ENCODE data around the gene FGF12.

Gene FGF12

GRCh38 chr3:192281207-192281880 is 446.0 kb downstream of the FGF12 start (continued):
- TF ChIP-seq PATZ1 (CRISPR knock-in tag; IDR thresholded peaks at IDR 0.05; ENCODE audit: borderline replicate concordance): no peak
- TF ChIP-seq SNAI2 (CRISPR knock-in tag; IDR thresholded peaks at IDR 0.05): no peak

- ATAC-seq: no peak
- TF ChIP-seq TCF4 (CRISPR knock-in tag; IDR thresholded peaks at IDR 0.05; ENCODE audit: borderline replicate concordance): no peak
- TF ChIP-seq ZNF70 (CRISPR knock-in tag; IDR thresholded peaks at IDR 0.05): no peak
- no peak for TF ChIP-seq CSDC2 (CRISPR knock-in tag; IDR thresholded peaks at IDR 0.05)
- TF ChIP-seq PPARA (CRISPR knock-in tag; IDR thresholded peaks at IDR 0.05; ENCODE audit: borderline replicate concordance): no peak
- TF ChIP-seq POU6F1 (CRISPR knock-in tag; IDR thresholded peaks at IDR 0.05; ENCODE audit: borderline replicate concordance, low read depth): no peak
- TF ChIP-seq ISL1 (CRISPR knock-in tag; IDR thresholded peaks at IDR 0.05): no peak
- TF ChIP-seq OSR1 (CRISPR knock-in tag; IDR thresholded peaks at IDR 0.05): no peak
- TF ChIP-seq ZNF565 (CRISPR knock-in tag; conservative IDR thresholded peaks at IDR 0.05; ENCODE audit: low read depth): no peak
- no peak for TF ChIP-seq TOX (CRISPR knock-in tag; IDR thresholded peaks at IDR 0.05; ENCODE audit: borderline replicate concordance)
- TF ChIP-seq SNAI2 (CRISPR knock-in tag; IDR thresholded peaks at IDR 0.05): no peak
- TF ChIP-seq ZC3H10 (CRISPR knock-in tag; IDR thresholded peaks at IDR 0.05): no peak
- TF ChIP-seq ZFP30 (CRISPR knock-in tag; IDR thresholded peaks at IDR 0.05): no peak
- no peak for TF ChIP-seq CREB5 (CRISPR knock-in tag; IDR thresholded peaks at IDR 0.05; ENCODE audit: low read depth)
- TF ChIP-seq ZNF8 (CRISPR knock-in tag; IDR thresholded peaks at IDR 0.05): no peak
- TF ChIP-seq TSHZ2 (CRISPR knock-in tag; IDR thresholded peaks at IDR 0.05): no peak
- TF ChIP-seq PATZ1 (CRISPR knock-in tag; IDR thresholded peaks at IDR 0.05; ENCODE audit: borderline replicate concordance): no peak
- no peak for TF ChIP-seq RARB (CRISPR knock-in tag; IDR thresholded peaks at IDR 0.05)
- TF ChIP-seq CSRNP3 (CRISPR knock-in tag; IDR thresholded peaks at IDR 0.05): no peak
Observed at GRCh38 chr3:192279664-192280063, 447.7 kb downstream of the FGF12 start.

GRCh38 chr3:192277477-192277876 is 449.9 kb downstream of the FGF12 start:
- no peak for ATAC-seq
- TF ChIP-seq CSDC2 (CRISPR knock-in tag; IDR thresholded peaks at IDR 0.05) (no peak), BACH2 (CRISPR knock-in tag; IDR thresholded peaks at IDR 0.05; ENCODE audit: borderline replicate concordance) (no peak), PATZ1 (CRISPR knock-in tag; IDR thresholded peaks at IDR 0.05; ENCODE audit: borderline replicate concordance) (no peak), ZNF565 (CRISPR knock-in tag; conservative IDR thresholded peaks at IDR 0.05; ENCODE audit: low read depth) (no peak), PPARA (CRISPR knock-in tag; IDR thresholded peaks at IDR 0.05; ENCODE audit: borderline replicate concordance) (no peak), SNAI2 (CRISPR knock-in tag; IDR thresholded peaks at IDR 0.05) (no peak), RARB (CRISPR knock-in tag; IDR thresholded peaks at IDR 0.05) (no peak)
